HG03045 (cell line): Measurements from ENCODE around the gene CACNA2D3.

ENCODE experiments used
- ATAC-seq: cut with Tn5 transposase; IDR thresholded peaks from one replicate; pipeline ENCODE4 v1.9.1; 2021; ENCODE audit warnings: mild to moderate bottlenecking, moderate library complexity; ENCODE audit not compliant: unreplicated experiment

The CACNA2D3 gene

DNA sequence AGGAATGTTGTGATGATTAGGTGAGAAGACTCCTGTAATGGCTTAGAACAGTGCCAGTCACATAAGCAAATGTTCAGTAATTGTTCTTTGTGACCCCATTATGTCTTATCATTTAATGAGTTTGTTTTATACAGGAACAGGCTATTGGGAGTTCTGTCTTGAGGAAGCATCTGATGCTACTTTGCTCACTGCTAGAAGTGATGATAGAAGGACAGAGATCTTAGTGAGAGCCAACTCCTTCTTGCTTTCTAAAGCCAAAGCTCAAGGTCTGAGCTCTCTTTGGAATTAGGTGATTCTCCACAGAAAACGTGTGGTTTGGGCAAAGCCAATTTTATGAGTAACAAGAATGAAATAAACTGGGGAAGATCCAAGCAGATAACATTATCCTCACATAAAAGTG, 590.7 kb downstream of the CACNA2D3 start:
- ATAC-seq: no peak

DNA sequence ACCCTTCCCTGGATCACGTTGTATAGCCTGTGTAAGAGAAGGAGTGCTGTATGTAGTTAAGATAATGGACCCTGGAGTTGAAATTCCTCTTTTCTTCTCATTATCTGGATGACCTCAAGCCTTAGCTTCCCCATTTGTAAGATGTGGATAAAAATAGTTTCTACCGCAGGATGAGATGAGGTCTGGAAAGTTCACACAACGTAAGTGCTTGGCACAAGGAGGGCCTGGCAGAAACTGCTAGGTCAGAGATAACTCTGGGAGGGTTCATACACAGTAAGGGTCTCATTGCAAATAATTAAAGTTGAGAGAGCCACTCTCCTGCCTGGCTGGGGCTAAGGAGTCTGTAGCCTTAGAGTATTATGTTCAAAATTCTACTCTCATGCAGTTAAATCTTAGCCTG, 591.1 kb downstream of the CACNA2D3 start:
- ATAC-seq: no peak

DNA sequence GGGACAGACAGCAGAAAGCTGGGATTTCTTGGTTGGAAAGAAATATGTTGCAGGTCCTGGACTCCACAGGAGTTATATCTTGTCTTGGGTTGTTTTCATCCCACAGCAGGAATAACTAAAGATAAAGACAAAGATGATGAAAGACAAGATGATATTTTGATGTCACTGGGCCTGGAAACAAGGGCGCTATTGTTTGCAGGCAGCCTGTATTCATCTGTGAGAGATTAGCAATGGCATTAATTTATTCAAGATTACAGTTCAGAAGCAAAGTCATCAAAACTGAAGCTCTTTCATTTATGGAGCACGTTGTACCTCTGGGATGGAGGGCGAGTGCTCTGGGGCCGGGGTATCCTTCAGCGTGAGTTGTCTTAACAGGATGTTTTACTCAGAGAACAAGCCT, 591.7 kb downstream of the CACNA2D3 start:
- ATAC-seq: no peak

DNA sequence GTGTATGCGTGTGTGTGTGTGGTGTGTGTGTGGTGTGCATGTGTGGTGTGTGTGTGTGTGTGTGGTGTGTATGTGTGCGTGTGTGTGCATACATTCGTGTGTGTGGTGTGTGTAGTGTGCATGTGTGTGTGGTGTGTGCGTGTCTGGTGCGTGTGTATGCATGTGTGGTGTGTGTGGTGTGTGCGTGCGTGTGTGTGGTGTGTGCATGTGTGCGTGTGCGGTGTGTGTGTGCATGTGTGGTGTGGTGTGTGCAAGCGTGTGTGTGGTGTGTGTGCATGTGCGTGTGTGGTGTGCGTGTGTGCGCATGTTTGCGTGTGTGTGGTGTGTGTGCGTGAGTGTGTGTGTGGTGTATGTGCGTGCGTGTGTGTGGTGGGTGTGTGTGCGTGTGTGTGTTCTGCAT, 595.2 kb downstream of the CACNA2D3 start:
- no peak for ATAC-seq

DNA sequence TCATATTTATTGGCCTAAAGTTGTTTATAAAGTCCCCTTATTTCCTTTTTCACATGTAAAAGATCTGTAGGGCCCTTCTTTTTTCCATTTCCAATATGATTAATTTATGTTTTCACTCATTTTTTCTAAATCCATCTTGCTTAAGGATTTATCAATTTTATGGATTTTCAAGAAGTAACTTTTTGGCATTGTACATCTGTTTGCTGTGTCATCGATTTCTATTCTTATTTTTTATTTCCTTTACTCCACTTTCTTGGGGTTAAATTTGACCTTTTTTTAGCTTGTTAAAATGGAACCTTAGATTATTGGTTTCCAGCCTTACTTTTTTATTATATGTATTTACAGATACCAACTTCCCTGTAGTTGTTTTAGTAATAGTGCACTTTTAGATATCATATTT, 597.6 kb downstream of the CACNA2D3 start:
- no peak for ATAC-seq

DNA sequence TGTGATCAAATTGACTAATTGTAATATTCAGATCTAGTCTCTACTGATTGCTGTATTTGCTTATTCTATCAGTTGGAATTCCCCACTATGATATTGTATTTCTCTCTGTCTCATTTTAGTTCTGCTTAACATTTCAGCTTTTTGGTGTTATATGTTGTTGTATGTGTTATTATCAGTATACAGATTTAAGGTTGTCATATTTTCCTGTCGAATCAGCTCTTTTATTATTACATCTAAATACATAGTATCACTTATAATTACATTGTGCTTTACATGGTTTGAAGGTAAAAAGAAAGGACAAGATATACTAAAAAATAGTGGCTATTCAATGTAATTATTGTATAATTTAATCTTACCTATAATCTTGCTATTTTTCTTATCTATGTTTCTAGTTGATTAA, 598.3 kb downstream of the CACNA2D3 start:
- no peak for ATAC-seq

DNA sequence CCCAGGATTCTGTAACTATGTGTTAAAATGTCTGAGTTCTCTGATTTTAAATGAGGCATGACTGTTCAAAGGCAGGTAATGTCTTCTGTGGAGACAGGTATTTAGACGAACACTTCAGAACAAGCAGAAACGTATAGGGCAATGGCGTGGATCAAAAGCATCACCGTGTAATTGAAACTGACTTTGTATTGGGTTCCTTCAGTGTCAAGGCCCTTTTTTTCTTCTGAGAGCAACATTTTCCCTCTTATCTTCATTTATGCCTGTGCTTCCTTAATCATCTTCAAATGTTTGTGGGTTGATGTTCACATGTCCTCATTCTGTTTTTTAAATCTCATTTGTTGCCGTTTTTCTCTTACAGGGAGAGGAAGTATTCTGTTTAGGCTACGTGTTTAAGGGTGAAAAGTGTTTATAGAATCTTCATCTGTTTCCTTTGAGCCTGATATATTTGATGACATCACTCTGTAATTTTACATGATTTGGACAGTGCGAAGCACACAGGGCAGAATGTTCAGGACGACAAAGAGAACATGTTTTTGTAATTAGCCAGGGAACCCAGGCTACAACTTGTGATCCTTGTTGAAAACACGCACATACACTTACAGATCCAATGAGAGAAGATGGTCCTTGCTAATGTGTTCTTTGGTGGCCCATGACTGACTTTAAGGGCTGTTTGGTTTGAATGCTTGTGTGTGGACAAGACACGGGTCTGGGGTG, 609.5 kb downstream of the CACNA2D3 start:
- ATAC-seq: no peak

DNA sequence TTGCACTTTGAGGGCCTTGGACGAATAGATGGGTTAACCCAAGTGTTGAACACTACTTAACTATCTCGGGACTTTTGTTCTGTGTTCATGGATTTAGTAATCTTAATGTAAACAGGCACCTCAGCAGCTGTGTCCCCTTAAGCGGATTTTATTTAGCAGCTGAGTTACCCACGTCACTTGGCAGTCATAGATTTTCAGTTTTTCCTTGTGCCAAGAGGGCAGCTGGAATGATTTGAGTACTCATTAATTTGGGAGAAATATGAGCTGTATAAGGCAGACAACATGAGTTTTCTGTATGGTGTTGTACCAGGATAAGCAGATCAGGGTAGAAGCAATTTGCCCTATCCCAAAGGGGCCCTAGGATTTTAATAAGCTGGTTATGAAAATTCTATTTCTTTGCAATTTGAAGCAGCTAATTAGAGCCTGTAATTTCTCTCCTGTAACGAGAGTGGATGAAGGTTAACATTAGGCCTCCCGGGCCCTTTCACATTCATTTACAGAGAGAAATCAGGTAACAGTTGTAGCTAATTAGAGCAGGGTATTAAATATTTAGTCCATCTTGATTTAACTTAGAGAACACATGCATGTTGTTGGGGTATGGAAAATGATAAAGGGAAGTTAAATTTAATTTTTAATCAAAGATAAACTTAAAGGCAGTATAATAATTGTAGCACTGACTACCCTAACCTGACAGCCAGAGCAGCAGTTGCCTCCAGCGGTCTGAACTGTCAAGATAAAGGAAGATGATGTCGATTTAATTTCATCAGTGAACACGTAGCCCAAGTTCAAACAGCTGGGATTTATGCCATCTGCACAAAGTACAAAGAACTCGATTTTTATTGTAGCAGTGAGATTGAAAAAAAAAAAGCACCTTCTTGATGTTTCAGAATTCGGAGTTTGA, 611.0 kb downstream of the CACNA2D3 start:
- ATAC-seq: no peak

DNA sequence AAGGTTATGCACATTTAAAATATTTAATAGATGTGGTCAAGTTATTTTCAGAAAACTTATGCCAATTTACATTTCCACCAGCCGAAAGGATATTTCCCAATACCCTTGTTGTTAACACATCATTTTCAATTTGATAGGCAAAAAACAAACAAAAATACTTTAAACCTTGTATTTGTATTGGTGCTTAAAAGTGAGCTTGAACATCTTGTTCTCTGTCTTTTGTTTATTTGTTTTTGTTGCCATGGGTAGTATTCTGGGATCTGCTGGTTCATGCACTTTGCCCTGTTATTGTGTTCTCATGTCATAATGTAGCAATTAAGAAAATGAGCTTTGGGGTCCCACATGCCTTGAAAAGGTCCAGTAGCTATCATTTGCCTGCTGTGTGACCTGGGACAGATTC, 614.1 kb downstream of the CACNA2D3 start:
- no peak for ATAC-seq

DNA sequence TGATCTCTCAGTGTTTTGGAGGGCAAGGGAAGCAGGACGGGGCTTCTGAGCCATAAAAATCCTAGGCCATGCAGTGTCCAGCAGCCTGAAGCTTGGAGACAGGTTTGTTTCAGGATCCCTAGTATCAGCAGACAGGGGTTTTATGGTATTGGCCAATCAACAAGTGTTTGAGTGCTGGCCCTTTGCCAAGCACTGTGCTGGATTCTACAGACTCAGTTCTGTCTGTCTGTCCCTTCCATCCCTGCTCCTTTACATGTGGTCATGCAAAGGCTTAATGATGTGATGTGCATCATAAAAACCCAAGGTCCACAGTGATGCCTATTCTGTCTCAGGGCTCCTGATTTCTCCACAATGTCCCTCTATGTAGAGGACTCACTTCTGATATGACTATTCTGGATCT, 621.4 kb downstream of the CACNA2D3 start:
- ATAC-seq: no peak

DNA sequence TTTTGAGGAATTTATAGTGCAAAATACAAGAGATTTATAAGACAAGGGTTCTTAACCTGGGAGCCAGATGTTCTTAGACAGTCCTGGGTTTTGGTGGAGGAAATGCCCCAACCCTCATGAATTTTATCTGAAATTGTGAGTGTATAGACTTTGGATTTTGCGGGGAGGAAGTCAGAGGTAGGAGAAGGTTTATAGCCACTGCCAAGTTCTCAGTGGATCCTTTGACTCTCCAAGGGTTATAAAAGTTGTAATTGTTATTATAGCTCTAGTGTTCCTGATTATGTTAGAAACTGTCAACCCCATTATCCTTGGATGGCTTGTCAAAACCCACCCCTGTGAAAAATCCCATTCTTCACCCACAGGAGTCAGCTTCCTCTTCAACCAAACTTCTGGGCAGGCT, 621.9 kb downstream of the CACNA2D3 start:
- ATAC-seq: no peak

DNA sequence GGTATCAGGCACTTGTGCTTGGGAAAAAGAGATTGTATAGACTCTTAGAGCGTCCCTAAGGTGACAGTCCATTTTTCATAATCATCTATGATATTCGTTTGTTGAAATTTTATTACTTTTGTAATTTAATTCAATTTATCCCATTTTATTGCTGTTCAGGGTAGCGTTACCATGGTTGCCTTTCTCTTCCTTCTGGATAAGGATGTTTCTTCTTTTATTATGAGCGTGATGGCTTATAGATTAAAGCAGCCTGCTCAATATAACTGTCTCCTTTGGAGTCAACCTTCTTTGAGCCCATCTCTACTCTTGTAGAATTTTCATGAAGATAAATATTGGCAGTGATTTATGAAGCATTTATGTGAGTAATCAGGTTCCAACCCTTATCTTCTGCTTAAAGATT, 623.5 kb downstream of the CACNA2D3 start:
- no peak for ATAC-seq

DNA sequence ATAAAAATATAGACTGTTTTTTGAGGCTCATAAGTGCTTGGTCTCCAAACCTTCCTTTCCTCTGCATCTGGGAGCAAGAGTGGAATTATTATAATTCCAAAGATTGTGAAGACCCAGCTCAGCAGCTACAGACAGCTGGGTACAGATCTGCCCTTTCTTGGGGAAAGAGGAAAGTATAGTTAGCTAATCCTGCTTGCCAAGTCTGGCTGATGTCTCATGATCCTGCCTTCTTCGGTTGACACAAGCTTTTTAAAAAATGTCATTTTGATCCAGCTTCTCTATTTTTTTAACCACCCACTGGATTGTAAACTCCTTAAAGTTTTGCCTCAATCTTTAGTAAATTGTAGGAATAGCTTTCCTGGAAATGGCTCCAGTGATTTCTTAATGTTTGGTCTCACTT, 624.4 kb downstream of the CACNA2D3 start:
- ATAC-seq: no peak

DNA sequence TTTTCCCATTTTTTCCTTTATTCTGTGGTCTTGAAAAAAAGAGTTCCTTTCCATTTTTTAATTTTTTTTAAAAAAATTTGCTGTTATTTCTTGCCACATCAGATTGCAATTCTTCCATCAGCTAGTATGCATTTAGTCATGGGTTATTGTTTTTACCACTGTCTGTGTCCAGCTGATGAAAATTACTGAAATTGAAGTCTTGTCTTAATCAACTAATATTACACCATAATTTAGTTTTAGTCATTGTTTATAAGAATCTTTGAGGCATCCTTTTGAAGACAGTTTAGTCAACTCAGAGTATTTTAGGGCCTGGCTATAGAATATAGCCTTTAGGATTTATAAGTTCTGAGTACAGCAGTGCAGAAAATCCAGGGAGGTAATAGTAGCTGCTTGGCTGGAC, 633.4 kb downstream of the CACNA2D3 start:
- no peak for ATAC-seq

DNA sequence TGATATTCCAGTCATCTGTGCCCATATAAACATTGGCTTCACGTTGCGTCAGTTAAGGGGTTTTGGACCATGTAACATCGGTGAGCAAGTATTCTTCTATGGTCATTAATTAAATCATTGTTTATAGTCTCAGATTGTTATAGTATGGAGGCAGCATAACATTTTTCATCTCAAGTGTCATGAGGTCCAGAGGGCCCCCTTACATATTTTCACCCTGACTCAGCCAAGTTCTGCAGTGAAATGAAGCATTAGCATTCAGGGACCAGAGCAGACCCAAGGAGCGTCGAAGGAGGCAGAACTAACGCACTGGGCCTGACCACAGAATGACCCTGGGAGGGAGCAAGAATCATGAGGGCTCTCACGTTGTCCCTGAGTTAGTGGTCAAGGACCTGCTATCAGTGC, 634.0 kb downstream of the CACNA2D3 start:
- ATAC-seq: no peak

DNA sequence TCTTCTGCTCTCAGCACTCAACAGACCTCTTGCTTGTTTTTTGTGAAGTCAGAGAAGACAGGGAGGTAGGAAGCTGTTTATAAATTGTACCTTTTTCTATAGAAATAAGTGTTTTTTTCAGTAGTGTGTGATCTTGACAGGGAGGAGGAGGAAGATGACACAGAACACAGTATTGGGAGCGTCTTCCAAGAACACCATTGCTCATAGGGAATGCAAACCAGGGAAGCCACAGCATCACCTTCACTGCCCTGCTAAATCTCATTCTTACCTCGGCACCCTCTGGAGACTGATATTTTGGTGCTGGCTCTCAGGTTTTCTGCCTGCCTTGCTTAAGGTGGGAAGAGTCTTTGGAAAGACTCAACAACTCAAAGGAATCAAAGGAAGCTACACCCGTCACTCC, 636.1 kb downstream of the CACNA2D3 start:
- ATAC-seq: no peak

DNA sequence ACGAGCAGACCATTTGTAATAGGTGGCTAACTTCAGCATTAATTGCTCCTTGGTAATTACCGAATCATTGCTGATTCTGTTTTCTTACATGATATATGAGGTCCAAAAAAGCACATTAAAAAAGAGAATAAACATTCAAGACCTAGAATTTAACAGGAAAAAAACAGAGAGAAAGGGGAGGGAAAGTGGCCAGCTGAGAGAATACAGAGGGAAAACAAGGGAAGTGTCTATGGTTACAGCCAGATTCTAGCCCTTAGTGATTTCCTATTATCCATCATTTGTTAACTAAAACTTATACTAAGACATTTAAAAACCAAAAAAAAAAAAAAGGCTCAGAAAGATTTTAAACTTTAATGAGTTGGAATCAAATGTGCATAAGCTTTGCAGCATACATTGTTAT, 636.8 kb downstream of the CACNA2D3 start:
- ATAC-seq: no peak

DNA sequence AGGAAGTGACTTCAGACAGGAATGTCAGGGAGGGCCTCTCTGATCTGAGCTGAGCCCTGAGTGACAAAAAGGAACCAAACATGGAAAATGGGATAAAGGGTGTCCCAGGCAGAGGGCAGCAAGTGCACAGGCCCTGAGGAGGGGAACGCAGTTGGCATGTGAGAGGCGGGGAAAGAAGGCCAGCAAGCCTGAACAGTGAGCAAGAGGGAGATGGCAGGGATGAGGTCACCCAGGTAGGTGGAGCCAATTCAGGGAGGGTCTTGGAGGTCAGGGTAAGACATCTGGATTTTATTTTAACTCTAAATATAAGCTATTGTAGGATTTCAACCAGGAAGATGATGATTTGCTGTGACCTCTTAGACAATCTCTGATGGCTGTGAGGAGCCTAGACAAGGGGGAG, 637.8 kb downstream of the CACNA2D3 start:
- no peak for ATAC-seq

DNA sequence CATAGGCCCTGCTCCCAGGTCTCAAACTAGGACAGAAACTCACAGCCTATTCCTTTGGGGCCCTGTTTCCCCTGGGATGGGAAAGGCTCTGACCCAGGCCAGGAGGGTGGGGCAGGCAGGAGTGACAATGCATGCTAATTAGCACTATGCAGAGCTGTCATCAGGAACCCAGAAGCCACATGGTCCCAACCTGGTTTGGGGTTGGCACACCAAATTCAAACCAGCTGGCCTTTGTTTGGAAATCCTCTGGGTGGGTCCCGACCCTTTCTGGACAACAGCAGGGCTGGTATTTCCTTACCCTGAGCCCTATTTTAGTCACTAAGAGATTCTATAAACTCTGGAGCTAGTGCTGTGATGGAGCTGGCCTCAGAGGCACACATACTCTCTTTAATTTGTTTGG, 639.3 kb downstream of the CACNA2D3 start:
- ATAC-seq: no peak

DNA sequence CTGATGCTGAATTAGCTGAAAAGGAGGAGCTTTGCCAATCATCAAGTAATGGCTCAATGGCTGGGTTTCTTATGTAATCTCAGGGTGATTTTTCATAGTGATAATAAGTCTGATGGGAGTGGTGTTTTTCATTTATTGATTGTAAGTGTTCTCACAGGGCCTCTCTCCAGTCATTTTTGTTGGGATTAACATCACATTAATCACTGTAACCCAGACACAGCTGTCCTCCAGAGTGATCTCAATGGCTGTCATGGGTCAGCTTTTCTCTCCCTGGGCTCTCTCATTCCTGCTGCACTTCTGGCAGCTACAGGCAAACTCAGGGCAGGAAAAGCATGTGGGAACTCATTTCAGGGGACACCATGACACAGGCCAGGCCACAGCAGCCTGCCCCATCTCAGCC, 642.6 kb downstream of the CACNA2D3 start:
- no peak for ATAC-seq

DNA sequence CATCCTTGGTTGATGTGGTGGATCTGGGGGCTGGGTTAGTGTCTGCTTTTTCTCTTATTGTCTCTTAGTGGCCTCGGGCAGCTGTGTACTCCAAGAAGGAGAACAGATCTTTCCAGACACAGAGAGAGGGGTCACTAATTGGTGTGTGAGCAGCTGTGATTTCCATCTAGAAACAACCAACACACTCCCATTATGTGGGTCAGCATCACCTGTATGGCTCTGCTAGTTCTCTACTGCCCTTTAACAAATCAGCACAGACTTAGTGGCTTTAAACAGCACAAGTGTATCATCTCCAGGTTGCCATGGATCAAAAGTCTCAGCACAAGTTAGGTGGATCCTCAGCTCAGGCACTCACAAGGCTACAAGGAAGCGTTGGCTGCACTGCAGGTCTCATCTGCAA, 648.7 kb downstream of the CACNA2D3 start:
- ATAC-seq: no peak

DNA sequence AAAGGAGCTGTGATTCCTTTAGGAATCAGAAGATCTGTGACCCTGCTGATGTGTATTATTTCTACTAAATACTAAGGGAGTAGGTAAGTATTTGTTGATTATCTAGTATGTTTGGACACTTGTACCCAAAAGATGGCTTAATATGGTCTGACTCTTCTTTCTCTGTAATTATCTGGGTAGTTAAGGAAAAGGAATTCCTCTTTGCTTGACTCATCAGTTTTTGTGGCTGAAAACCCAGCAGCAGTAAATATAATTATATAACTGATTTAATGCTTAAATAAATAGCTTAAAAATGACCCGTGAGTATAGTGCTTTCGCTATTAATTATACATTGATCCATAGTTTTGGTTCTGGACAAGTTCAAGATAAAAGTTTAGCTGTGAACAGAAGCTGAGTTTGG, 649.7 kb downstream of the CACNA2D3 start:
- ATAC-seq: no peak
